HG03097 (cell line): ENCODE data around the gene TBK1.
"Not testable (repeated sequence)": the region's sequence is repeated elsewhere in the genome, so short reads cannot be mapped to it uniquely, and the experiment has no call there.

Experiments
- ATAC-seq: cut with Tn5 transposase; IDR thresholded peaks from one replicate; pipeline ENCODE4 v1.9.1; 2021; ENCODE audit not compliant: unreplicated experiment, low FRiP score

The TBK1 gene

DNA sequence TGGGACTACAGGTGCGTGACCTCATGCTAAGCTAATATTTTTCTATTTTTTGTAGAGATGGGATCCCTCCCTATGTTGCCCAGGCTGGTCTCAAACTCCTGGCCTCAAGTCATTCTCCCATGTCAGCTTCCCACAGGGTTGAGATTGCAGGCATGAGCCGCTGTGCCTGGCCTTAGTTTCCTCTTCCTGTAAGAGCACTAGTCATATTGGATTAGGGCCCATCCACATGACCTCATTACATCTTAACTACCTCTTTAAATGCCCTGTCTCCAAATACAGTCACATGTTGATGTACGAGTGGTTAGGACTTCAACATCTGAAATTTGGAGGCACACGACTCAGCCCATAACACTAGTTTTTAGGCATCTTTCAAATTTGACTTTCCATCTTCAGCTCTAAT, 86.2 kb downstream of the TBK1 start:
- ATAC-seq: no peak

DNA sequence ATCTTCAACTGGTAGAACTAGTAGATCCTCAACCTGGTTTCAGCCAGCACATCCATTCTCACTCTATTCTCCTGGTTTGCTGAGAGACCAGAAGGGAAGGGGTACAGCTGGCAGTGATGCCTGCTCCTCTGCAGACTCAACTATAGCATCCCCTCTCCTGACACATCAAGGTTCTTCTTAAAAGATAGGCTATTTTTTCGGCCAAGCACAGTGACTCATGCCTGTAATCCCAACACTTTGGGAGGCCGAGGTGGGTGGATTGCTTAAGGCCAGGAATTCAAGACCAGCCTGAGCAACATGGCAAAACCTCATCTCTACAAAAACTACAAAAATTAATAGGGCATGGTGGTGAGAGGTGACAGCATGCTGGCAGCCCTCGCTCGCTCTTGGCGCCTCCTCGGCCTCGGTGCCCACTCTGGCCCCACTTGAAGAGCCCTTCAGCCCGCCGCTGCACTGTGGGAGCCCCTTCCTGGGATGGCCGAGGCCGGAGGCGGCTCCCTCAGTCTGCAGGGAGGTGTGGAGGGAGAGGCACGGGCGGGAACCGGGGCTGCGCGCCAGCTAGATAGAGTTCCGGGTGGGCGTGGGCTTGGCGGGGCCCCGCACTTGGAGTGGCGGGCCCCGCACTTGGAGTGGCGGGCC, 90.6 kb downstream of the TBK1 start:
- not testable (repeated sequence) for ATAC-seq

DNA sequence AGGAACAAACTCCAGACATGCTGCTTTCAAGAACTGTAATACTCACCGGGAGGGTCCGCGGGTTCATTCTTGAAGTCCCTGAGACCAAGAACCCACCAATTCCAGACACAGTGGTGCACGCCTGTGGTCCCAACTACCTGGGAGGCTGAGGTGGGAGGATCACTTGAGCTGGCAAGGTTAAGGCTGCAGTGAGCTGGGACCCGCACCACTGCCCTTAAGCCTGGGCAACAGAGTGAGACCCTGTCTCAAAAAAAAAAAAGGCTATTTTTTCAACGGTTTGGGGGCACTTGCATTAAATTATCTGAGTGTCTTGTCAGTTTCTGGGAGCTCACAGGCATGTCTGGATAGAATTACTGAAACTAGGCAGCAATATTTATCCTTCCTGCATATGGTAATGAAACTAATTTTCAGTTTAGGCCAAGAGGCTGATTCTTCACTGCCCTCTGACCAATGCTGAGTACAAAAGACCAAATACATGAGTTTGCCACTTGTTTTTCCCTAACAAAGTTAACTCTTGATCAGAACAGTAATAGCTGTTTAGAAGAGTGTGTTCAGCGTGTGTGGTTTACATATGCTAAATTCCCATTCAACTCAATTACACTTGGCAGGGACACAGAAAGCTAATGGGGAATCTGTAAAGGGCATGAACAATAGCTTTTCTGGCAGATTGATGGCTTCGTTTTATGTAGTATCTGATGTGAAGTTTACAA, 92.6 kb downstream of the TBK1 start:
- ATAC-seq: no peak

DNA sequence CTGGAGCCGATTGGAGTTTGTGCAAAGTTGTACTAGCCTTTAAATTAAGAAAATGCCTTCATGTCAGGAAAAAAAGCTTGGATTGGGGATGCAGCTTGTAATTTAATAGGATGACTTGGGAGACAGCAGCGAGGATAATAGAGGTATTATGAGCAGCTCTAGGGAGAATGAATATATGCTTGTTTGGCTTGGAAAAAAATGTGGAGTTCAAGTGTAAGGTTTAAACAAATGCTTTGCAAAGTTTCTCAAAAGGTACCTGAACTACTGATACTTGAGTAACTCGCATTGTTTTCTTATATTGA, 93.1 kb downstream of the TBK1 start:
- ATAC-seq: no peak

DNA sequence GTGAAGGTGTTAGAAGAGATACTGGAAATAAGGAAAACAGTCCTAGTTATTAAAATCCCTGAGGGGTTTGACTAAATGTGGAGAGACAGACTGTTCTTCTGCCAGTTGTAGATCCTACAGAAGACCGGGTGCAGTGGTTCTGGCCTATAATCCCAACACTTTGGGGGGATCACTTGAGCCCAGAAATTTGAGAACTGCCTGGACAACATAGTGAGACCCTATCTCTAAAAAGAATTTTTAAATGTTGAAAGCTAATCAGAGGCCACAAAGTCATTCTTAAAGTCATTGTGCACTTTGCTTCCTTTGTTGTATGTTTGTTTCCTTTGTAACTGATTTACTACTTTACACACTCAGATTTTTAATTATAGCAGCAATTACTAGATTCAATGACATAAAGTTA, 97.2 kb downstream of the TBK1 start:
- ATAC-seq: no peak

DNA sequence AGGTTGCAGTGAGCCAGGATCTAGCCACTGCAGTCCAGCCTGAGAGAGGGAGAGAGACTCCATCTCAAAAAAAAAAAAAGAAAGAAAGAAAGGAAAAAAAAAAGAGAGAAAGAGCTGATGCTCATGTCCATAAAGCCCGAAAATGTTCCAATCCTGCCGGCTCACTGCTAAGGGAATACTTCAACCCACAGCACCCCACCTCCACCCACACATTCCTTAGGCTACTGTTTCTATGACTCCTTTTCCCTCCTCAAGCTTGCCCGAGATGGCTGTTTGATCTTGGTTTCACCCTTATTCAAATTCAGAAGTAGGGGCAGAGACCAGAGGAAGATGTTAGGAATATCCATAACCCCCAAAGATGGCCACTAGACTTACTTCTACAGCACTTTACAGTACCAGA, 98.8 kb downstream of the TBK1 start:
- no peak for ATAC-seq

DNA sequence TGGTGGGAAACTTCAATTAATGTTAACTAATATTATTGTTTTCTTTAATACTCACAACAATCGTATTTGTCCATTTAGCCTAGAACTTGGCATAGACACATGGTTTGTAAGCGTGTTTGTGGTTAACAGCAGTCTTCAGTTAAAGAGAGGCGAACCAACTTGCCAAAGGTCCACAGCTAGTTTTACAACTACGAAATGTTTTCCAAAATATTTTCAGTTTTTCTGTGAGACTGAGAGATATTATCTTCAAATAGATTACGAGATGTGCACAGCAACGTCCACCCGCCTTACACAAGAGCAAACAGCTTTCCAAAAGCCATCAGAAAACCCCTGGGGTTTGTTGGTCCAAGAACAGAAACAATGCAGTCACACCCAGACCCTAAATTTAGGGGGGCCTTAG, 99.8 kb downstream of the TBK1 start:
- ATAC-seq: no peak
